Vagina (tissue), 2 donors: ENCODE measurements around the gene POLR2I.

Source experiments
- CTCF ChIP-seq, 3 experiments: fragments of 450-650 bp in 2 of 3; fragments of 200-600 bp in 1 of 3; sonication (generic) in 1 of 3; IDR thresholded peaks; one replicate each; pipeline ENCODE4 v1.5.1; 2017 to 2019; ENCODE audit warnings: antibody characterized with exemption in 3 of 3, mild to moderate bottlenecking in 2 of 3, moderate library complexity in 2 of 3
- POLR2AphosphoS5 ChIP-seq, 2 donors: sonication (generic); formaldehyde crosslinking; IDR thresholded peaks; one replicate each; pipeline ENCODE4 v1.9.0; 2017; ENCODE audit warnings: antibody characterized with exemption in 2 of 2, mild to moderate bottlenecking in 2 of 2, low read depth in 1 of 2; ENCODE audit not compliant: insufficient read depth in 1 of 2

- TF ChIP-seq CTCF (IDR thresholded peaks at IDR 0.05) (no peak), POLR2AphosphoS5 (IDR thresholded peaks at IDR 0.05; ENCODE audit: insufficient read depth in 1 of 2, low read depth in 1 of 2) (no peak)
These were observed 31.8 kb downstream of the POLR2I start for GRCh38 chr19:36082916-36083315.
